ENCODE results near the gene GPR141.
"Not testable (repeated sequence)": the region's sequence is repeated elsewhere in the genome, so short reads cannot be mapped to it uniquely, and the experiment has no call there.

Gene GPR141

DNA sequence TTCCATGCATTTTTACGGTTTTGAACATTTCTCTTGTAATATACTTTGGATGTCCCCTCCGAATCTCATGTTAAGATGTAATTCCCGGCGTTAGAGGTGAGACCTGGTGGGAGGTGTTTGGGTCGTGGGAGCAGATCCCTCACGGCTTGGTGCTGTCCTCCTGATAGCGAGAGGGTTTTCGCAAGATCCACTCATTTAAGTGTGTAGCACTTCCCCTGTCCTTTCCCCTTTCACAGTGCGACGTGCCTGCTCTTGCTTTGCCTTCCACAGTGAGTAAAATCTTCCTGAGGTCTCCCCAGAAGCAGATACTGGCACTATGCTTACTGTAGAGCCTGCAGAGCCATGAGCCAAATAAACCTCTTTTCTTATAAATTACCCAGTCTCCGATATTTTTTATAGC, 6.6 kb downstream of the GPR141 start:
- no peak for DNase-seq

GRCh38 chr7:37694208-37695094, 10.9 kb downstream of the GPR141 start:
- DNase-seq = no peak

GRCh38 chr7:37698276-37698675, 14.7 kb downstream of the GPR141 start:
- no peak for DNase-seq

DNA sequence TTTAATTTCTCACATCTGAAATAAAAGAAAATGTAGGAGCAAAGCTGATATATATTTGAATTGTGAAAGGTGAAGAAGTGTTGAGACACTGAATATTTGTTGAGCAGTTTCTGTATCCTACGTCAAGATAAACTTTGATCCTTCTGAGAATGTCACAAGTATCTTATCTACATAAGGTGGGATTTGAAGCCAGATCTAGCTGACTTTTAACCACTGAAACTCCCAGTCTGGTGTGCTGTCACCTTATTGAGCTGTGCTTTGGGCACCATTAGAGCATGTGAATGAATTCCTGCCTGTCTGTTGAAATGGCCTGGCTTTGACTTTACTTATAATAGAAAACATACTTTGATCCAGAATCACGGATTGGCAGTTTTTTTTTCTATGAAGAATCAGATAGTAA, 15.2 kb downstream of the GPR141 start:
- no peak for DNase-seq

GRCh38 chr7:37701769-37702168, 18.2 kb downstream of the GPR141 start:
- DNase-seq = no peak

- DNase-seq = no peak
Observed at GRCh38 chr7:37703361-37703760, 19.8 kb downstream of the GPR141 start.

DNA sequence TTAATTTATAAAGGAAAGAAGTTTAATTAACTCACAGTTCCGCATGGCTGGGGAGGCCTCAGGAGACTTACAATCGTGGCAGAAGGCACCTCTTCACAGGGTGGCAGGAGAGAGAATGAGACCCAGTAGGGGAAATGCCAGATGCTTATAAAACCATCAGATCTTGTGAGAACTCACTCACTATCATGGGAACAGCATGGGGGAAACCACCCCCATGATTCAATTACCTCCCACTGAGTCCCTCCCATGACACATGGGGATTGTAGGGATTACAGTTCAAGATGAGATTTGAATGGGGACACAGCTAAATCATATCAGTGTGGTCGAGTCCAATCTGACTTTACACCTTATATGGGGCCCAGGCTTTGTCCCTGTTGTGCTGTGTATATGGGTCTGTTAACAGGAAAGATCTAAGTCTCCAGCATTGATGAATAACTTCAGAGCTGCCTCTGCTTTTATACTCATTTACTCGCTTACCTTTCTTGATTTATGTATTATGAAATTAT, 20.8 kb downstream of the GPR141 start:
- DNase-seq = not testable (repeated sequence)

- no peak for DNase-seq
Observed at GRCh38 chr7:37705976-37706375, 22.4 kb downstream of the GPR141 start.

- no peak for DNase-seq
Observed at GRCh38 chr7:37706804-37707203, 23.2 kb downstream of the GPR141 start.

- DNase-seq = no peak
Observed at GRCh38 chr7:37707754-37708485, 24.4 kb downstream of the GPR141 start.

DNA sequence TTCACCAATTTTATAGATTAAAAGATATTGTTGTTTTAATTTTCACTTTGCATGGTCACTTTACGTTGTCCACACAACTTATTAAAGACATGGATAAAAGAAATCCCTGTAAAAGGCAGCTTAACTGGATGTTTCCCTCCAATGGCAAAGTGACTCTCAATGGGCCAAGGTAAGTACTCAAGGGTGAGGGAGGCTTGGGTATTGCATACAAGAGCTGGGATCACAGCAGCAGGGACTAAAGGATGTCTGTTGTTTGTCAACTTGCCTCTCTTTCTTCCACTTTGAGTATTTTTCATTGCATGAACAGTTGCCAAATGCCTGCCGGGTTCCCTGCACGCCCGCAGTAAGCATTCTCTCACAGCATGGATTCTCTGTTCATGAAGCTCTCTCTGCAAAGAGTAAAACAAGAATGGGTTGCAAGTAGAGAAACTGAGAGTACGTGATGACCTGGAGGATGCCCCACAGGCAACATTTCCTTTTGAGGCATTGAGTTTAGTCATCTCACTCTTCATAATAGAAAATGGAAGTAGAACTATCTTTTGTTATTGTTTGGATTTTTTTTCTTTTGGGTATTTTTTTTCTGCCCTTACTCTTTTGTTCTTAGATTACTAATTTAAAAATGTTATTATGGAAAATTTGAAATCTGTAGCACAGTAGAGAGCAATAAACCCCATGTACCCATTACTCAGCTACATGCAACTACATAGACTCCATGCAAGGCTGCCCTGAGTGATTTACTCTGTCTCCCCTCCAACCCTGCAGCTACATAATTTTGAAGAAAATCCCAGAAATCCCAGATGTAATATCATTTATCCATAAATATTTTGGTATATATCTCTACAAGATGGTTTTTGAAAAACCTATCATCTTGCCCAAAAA, 26.3 kb downstream of the GPR141 start:
- DNase-seq = no peak

GRCh38 chr7:37713613-37714012, 30.0 kb downstream of the GPR141 start:
- DNase-seq = no peak

DNA sequence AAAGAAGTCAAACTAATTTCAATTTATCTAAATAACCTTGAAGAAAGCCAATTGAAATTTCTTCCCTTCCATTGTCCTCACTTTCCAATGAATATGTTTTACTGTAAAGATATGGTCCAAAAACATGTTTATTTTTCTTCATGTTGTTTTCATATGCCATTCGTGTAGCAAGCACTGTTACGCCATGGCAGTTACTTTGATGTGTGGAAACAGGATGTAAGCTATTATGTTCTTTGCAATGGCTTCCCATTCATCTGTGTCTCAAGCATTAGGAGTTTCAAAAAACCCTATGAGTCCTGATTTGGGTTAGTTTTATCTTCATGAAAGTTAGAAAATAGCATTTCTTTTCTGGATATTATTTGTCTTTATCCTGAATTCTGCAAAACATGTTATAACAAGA, 31.0 kb downstream of the GPR141 start:
- DNase-seq = no peak

DNA sequence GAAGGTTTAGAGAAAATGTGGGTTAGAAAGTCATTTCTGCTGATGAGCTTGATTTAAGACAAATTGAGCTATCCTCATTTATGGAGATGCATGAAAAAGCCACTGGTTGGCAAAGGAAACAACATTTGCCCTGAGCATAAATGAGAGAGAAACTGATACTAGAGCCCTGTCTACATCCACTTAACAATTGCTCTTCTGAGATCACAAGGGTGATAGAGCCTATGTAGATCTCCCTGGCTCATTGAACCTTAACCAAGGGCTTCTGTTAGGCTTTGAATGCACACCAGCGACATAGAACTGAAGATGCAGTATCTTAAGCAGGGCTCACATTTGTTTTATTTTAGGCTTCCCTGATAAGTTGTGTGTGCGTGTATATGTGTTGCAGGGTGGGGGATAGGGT, 35.0 kb downstream of the GPR141 start:
- DNase-seq = no peak

- no peak for DNase-seq
Observed at GRCh38 chr7:37719077-37719476, 35.5 kb downstream of the GPR141 start.

- no peak for DNase-seq
Observed at GRCh38 chr7:37724732-37725131, 41.2 kb downstream of the GPR141 start.

DNA sequence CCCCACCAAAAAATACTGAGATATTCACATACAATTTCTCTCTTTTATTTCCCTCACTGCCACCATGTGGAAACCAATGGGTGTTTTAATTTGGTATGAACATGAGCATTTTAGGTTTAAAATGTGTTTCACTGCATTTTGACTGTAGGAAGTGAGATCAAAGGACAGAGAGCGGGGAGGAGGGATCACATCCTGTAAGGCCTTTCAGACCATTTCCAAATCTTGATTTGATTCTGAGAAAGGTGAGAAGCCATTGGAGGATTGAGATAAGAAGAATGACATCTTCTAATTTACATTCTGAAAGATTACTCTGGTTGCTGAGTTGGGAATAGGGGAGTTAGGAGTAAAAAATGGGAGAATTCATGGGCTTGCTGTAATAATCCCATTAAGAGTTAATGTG, 42.5 kb downstream of the GPR141 start:
- DNase-seq = no peak

DNA sequence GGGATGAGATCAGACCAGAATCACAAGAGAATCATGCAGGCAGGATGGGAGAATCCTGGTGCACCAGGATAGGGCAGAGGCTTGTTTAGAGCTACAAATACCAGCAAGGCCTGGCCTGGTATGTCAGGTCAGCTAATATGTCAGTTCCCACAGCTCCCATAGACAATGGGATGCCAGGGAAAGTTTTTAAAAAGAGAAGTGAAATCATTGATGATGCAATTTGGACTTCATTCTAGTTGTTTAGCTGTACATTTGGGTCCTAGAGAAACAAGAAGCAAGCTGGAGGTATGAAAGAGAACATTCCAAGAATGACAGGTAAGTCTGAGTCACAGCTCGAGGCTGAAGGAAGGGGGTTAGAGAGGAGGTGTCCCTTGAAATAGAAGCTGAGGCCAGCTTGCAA, 45.2 kb downstream of the GPR141 start:
- no peak for DNase-seq

- DNase-seq = no peak
Observed at GRCh38 chr7:37729181-37729580, 45.6 kb downstream of the GPR141 start.

DNA sequence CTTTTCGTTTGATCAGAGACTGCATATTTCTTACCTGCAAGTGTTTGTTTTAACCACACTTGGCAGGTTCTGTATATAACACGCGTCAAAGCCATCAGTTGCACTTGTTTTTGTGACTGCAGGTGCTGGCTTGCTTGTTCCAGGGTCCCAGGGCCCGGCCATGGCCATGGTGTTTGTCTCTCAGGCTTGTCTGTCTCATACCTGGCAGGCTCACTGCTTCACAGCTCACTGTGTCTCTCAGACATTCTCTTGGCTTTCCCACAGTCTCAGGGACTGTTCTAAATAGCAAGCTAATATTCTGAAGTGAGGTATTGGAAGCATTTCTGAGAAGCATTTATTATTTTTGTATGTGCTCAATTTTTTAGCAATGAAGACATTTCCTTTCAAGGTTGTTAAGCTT, 46.9 kb downstream of the GPR141 start:
- DNase-seq = no peak

- no peak for DNase-seq
Observed at GRCh38 chr7:37732253-37732652, 48.7 kb downstream of the GPR141 start.

- no peak for DNase-seq
Observed at GRCh38 chr7:37732888-37733287, 49.3 kb downstream of the GPR141 start.

GRCh38 chr7:37735196-37735595, 51.6 kb downstream of the GPR141 start:
- no peak for DNase-seq

Measured in activated CD4-positive, alpha-beta T cell treated with anti-CD3 and anti-CD28 coated beads for 4 hours (primary cell).